Mammary epithelial cell (primary cell): ENCODE measurements around the gene IL20RB.

Source experiments
- CTCF ChIP-seq, 2 donors: IDR thresholded peaks in 1 of 2; conservative IDR thresholded peaks in 1 of 2; 2 replicates each; pipeline ENCODE4 v1.5.1; 2011 to 2012; ENCODE audit warnings: inconsistent platforms in 2 of 2, low read length in 2 of 2, mild to moderate bottlenecking in 2 of 2, control low read depth in 1 of 2, low read depth in 1 of 2; ENCODE audit not compliant: insufficient read depth in 1 of 2; ENCODE audit errors: extremely low read depth in 1 of 2
- EZH2 ChIP-seq: IDR thresholded peaks from 2 replicates; pipeline ENCODE4 v1.6.1; 2012; ENCODE audit warnings: low read length, inconsistent platforms, borderline replicate concordance

GRCh38 chr3:137010137-137010536 lies 52.4 kb downstream of the IL20RB start:
- TF ChIP-seq CTCF (conservative IDR thresholded peaks at IDR 0.05 in 1 of 2, IDR thresholded peaks at IDR 0.05 in 1 of 2; ENCODE audit: extremely low read depth in 1 of 2, insufficient read depth in 1 of 2, low read depth in 1 of 2, low read length in 2 of 2) = no peak
- TF ChIP-seq EZH2 = no peak
